ENCODE data around the gene PPP1R9A.

- TF ChIP-seq, protein P1, sequence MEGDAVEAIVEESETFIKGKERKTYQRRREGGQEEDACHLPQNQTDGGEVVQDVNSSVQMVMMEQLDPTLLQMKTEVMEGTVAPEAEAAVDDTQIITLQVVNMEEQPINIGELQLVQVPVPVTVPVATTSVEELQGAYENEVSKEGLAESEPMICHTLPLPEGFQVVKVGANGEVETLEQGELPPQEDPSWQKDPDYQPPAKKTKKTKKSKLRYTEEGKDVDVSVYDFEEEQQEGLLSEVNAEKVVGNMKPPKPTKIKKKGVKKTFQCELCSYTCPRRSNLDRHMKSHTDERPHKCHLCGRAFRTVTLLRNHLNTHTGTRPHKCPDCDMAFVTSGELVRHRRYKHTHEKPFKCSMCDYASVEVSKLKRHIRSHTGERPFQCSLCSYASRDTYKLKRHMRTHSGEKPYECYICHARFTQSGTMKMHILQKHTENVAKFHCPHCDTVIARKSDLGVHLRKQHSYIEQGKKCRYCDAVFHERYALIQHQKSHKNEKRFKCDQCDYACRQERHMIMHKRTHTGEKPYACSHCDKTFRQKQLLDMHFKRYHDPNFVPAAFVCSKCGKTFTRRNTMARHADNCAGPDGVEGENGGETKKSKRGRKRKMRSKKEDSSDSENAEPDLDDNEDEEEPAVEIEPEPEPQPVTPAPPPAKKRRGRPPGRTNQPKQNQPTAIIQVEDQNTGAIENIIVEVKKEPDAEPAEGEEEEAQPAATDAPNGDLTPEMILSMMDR (IDR thresholded peaks at IDR 0.05), result no peak
- TF ChIP-seq POLR2A (IDR thresholded peaks at IDR 0.05), result no peak
Measured at GRCh38 chr7:95279417-95279816, 372.0 kb downstream of the PPP1R9A start.

All from Peyer's patch (tissue), 4 donors.